ENCODE results near the gene PPP1R12A.

Gene PPP1R12A

DNA sequence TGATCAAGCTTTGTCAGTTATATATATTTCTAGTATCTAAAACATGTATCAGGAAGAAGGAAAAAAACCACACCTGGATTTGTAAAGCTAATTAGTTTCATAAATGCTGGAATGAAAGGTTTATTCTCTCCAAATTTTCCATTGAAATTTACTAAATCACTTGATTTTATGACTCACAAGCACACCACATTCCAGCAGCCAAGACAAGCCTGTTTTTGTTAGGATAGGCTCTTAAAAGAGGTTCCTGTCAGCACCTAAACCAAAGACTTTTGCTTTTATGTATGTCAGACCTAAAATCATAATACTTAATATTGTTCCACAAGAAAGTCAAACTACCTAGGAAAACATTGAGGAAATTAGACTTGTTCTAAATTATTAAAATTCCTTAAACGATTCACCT lies 158.8 kb downstream of the PPP1R12A start:
- no peak for TF ChIP-seq CTCF (IDR thresholded peaks at IDR 0.05; ENCODE audit: low read depth, low read length, missing control alignments)
- no peak for DNase-seq (ENCODE audit: extremely low read depth, low read depth)
- H3K4me3 ChIP-seq (replicated peaks; ENCODE audit: low read depth, low read length): no peak overlapping the region

DNA sequence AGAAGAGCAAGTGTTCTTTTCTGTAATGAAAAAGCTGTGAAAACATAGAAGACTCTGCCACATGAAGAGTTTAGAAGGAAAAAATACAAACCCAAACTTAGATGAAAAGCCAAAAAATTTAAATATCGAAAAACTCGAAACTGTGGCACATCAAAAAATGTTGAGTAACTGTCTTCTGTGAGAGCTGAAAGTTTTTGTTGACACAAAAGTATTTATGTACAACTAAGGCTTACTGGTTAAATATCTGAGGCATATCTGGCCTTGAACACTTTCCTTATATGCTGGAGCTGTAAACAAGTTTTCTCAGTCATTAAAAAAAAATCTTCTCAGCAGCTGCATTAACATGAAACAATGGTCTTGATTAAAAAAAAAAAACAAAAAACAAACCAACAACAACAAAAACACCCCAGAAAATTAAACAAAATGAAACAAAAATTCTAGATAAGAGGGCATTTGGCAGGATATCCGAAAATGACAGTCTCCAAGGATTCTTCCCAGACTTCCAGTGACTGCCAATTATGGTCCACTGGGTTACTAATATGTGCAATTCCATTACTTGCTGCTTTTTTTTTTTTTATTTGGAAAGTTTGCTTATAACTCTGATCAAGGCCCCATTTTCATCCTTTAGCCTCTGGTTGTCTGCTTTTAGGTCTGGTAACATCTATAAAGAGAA lies 159.4 kb downstream of the PPP1R12A start:
- no peak overlapping the region for H3K4me3 ChIP-seq (replicated peaks; ENCODE audit: low read depth, low read length)
- TF ChIP-seq CTCF (IDR thresholded peaks at IDR 0.05; ENCODE audit: low read depth, low read length, missing control alignments): no peak
- no peak for DNase-seq (ENCODE audit: extremely low read depth, low read depth)

DNA sequence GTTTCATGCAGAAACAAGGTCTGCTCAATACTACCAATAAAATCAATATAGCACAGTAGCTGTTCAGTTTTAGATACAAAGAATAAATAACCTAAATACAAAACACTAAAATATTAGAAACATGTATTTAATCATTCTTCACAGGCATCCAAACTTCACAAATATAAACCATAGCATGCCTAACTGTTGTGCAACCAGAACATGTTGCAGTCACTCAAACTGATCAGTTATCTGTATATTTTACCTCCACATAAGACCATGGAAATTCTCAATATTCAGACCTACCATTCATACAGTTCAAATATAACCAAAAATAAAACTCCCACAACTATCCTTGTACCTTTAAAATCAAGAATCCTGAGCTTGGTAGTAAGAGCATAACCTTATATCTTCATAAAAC lies 161.0 kb downstream of the PPP1R12A start:
- TF ChIP-seq CTCF (IDR thresholded peaks at IDR 0.05; ENCODE audit: low read depth, low read length, missing control alignments): no peak
- H3K4me3 ChIP-seq (replicated peaks; ENCODE audit: low read depth, low read length): no peak overlapping the region
- no peak for DNase-seq (ENCODE audit: extremely low read depth, low read depth)

GRCh38 chr12:79769860-79770485 lies 164.9 kb downstream of the PPP1R12A start:
- H3K4me3 ChIP-seq (replicated peaks; ENCODE audit: low read depth, low read length): no peak overlapping the region
- DNase-seq (ENCODE audit: extremely low read depth, low read depth): no peak
- TF ChIP-seq CTCF (IDR thresholded peaks at IDR 0.05; ENCODE audit: low read depth, low read length, missing control alignments): no peak

- TF ChIP-seq CTCF (IDR thresholded peaks at IDR 0.05; ENCODE audit: low read depth, low read length, missing control alignments): no peak
- no peak overlapping the region for H3K4me3 ChIP-seq (replicated peaks; ENCODE audit: low read depth, low read length)
- no peak for DNase-seq (ENCODE audit: extremely low read depth, low read depth)
Observed at GRCh38 chr12:79769189-79769859, 165.6 kb downstream of the PPP1R12A start.

- DNase-seq (ENCODE audit: extremely low read depth, low read depth): no peak
- no peak for TF ChIP-seq CTCF (IDR thresholded peaks at IDR 0.05; ENCODE audit: low read depth, low read length, missing control alignments)
- no peak overlapping the region for H3K4me3 ChIP-seq (replicated peaks; ENCODE audit: low read depth, low read length)
Observed at GRCh38 chr12:79766705-79767464, 168.0 kb downstream of the PPP1R12A start.
